Glomerular visceral epithelial cell (primary cell): ENCODE data around the gene TTLL9.

Experiments
- DNase-seq: peaks from one replicate; pipeline ENCODE4 v3.0.0-alpha.2; 2016; ENCODE audit errors: extremely low spot score

The TTLL9 gene

GRCh38 chr20:31837896-31838397 is 32.5 kb upstream of the TTLL9 start:
- DNase-seq = peak; percentile 89

GRCh38 chr20:31838646-31839292 is 31.7 kb upstream of the TTLL9 start:
- peak; percentile 88 for DNase-seq

- DNase-seq = peak; percentile 88
These were observed 30.5 kb upstream of the TTLL9 start for GRCh38 chr20:31839782-31840487.

DNA sequence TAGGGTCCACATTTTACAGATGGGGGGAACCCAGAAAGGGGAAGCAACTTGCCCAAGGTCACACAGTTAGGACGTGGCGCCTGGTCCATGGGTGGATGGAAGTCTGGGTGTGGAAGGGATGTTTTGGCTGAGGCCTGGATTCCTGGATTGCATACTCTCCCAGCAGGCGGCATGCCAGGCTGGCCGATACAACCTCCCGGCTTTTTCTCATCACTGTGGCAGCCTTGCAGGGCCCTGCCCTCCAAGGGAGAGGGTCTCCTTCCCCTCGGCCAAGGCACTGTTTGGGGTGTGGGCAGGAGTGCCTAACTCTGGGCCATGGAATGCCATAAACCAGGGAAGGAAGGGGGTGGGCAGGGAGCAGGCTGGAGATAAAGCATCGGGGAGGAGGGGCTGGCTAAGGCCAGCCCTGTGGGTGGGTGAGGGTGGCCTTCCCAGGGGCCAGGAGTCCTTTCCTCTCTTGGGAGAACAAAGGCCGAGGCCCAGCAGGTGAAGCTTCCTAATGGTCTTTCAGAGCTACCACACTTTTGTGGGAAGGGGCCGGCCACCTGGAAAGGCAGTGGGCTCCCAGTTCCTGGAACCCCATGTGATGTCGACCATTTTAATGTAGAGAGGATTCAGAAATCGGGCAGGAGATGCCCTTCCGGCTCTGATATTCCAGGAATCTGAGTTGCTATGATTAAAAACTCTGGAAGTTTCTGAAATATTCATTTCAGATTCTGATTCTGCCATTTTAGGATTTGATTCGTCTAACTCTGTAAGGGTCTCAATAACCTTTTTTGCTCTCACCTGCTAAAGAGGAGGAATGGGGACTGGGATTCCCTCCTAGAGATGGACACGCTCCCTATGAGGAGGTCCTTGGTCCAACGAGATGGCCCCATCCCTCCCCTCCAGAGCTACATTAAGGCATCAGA is 29.3 kb upstream of the TTLL9 start:
- no peak for DNase-seq

DNA sequence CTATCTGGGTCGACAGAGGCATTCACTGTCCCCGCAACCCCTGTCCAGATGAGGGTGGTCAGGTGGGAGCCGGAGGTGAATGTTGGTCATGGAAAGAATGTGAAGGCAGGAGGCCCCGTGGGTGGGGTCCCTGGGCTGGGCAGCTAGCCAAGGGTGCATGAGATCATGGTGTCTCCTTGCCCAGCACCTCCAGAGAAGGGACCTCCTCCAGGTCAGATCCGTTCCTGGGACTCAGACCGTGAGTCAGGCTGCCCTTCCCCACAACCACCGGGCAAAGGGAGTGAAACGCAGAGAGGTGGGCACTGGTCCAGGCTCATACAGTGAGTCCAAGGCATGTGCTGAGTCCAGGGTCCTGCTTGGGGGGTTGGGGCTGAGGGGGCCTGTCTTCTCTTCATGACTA is 28.5 kb upstream of the TTLL9 start:
- DNase-seq = peak; percentile 99

DNA sequence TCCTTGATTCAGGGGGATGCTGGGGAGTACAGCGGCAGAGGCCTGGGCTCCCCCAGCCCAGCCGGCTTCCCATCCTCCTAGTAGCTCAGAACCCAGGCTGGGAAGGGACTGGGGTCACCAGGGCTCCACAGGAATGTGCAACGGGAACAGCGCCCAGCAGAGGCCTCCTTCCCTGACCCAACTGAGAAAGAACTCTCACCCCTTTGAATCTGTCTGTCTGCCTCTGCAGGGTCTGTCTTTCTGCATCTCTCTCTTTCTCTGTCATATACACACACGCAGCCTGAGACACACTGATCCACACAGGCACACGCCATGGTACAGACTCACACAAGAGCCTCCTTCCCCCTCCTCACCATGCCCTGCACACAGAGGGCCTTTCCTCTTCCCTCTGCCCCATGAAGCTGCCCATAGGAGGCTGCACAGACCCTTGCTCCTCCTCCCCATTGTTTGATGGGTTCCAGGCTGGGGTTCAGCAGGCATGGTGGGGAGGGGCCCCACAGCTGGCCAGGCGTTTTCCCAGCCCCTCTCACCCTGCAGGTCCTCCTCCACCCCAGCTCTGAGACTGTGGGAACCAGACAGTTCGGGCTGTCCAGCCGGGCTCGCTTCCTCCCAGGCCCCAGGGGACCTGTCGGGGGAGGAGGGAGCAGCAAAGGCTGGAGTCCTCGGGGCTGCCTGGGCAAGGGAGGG is 27.8 kb upstream of the TTLL9 start:
- DNase-seq = peak; percentile 82

- no peak for DNase-seq
These were observed 27.1 kb upstream of the TTLL9 start for GRCh38 chr20:31843288-31843687.

DNA sequence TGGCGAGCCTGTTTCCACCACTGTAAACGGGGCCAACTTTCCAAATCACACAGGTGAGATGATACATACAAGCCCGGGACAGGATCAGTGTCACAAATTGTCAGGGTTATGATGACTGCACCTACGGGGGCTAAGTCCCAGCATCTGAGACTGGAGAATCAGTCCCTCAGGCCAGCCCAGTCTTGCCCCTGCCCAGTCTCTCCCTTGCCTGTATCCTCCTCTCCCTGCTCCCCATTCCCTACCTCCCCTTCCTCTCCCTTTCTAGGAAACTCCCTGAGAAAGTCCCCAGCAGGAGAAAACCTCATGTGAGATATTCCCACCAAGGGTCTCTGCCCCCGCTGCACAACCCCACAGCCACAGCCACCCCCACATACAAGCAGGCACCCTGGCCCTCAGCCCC is 26.6 kb upstream of the TTLL9 start:
- no peak for DNase-seq

- no peak for DNase-seq
These were observed 25.6 kb upstream of the TTLL9 start for GRCh38 chr20:31844737-31845299.

DNA sequence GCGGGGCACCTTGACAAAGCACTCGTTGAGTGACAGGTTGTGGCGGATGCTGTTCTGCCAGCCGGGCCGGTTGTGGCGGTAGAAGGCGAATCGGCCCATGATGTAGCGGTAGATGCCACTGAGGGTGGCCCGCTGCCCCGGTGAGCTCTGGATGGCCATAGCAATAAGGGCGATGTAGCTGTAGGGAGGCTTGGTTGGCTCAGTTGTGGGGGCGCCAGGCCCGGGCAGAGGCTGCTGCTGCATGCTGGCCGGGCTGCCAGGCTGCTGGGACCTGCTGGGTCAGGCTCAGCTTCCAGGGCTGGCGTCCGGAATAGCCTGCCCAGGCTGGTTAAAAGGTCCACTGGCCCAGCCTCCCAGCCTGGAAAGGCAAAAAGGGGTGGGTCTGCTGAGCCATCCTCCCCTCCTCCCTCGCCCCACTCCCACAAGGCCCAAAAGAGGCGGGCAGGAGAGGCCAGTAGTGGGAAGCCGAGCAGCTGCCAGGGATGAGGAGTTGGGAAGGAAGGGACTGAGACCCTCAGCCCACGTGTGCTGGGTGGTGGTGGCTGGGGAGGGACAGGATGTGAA is 25.1 kb upstream of the TTLL9 start, which contains the start of gene FOXS1:
FOXS1 (minus strand) TSS at position 305 of the 564 bp plus-strand sequence; CDS start at position 243, 62 bp downstream.
- DNase-seq = peak; percentile 36

DNA sequence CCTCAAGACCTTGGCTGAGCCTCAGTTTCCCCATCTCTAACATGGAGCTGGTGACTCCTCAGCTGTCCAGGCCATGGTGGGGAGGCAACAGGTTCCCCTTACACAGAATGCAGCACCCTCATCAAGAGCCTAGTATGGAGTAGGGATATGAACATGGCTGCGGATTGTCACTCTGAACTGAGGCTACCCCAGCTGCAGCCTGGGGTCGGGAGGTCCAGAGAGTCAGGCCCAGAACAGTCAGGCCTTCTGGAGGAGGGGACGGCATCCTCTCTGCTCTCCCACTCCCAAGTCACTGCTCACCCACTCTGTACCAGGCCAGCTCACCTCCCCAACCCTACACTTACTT is 23.7 kb upstream of the TTLL9 start:
- no peak for DNase-seq

DNA sequence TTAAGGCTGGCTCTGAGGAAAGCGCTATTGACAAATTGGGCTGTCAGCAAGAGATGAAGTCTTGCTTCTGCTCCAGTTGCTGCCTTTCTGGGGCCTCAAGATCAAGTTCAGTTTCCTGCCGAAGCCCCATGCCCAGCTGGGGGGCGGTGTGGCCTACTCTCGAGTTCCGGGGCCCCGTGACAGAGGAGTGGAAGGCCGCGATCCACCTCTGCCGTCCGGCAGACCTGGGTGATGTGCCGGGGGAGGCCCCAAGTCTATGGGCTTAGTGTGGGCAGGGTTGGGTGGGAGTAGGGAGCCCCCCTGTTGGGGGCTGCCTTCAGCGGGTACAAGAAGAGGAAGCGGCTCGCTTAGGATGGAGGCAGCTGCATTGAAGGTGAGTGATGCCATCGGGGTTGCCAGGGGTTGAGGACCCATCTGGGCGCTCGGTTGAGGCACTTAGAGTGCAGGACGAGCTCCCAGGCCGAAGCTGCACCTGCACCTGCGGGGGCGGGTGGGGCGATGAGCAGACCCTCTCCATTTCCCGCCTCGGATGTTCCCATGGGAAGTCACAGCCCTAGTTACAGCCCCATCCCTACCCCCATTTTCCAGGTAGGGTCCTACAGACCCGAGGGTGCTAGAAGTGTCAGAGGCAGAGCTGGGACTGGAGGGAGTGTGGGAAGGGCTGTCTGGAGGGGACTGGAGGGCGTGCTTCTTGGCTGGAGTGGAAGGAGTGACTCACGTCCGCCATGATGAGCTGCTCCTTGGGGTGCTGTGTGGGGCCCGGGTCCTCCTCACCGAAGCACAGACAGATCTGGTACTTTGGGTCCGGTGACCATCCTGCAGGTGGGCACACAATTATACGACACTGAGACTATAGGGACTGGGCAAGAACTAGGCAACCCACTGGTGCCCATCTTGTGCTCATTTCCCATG is 22.1 kb upstream of the TTLL9 start:
- DNase-seq = no peak

DNA sequence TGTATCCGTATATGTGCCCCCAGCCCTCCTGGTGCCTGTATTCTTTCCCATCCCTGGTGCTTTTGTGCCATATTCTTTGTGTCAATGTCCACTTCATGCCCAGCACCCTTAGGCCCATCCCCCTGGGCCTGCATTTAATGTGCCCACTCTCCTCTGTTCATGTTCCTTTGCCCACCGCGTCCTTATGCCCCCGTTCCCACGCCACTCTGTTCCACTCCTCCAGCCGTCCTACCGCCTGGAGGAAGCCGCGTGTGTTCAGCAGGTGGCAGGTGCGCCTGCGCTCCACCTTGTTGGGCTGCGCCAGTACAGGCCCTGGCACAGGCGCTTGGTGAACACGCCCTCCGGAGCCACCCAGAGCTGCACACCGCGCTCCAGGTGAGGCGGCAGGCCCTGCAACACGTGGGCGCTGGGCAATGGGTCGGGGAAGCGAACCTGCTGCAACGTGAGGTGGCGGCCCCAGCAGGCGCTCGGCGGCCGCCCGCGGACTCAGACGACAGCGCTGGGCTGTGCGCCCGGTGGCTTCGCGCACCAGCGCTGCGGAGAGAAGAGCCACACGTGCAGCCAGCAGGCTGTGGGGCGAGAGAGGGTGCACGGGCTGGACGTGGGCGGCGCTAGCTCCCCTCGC is 21.0 kb upstream of the TTLL9 start:
- DNase-seq = no peak

GRCh38 chr20:31851240-31851955 is 19.0 kb upstream of the TTLL9 start:
- no peak for DNase-seq

DNA sequence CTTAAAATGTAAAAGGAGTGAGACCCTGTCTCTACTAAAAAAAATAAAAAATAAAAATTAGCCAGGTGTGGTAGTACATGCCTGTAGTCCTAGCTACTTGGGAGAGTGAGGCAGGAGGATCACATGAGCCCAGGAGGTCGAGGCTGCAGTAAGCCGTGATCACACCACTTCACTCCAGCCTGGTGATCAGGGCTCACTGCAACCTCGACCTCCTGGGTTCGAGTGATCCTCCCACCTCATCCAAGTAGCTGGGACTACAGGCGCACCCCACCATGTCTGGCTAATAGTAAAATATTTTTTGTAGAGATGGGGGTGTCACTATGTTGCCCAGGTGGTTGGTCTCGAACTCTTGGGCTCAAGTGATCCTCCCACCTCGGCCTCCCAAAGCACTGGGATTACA is 17.0 kb upstream of the TTLL9 start:
- DNase-seq = no peak

DNA sequence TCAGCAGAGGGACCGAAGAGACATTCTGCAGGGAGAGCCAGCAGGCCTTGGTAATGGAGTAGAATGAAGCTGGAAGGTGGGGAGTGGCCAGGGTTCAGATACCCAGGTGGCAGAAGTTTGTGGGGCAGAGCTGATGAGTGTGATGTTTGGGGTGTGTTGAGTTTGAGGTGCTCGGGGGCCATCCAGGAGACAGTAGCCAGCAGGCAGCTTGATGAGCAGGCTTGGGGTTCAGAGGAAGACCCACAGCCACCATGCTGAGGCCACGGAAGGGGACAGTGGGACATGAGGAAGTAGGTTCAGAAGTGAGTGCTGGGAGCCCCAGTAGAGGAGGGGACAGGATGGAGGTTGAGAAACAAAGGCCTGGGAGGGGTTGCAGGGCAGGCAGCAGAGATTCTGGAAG is 13.9 kb upstream of the TTLL9 start:
- DNase-seq = no peak

GRCh38 chr20:31857861-31858759 is 12.3 kb upstream of the TTLL9 start:
- DNase-seq = no peak

- no peak for DNase-seq
These were observed 11.7 kb upstream of the TTLL9 start for GRCh38 chr20:31858760-31859083.
